ENCODE results near the gene LONRF2.

DNA sequence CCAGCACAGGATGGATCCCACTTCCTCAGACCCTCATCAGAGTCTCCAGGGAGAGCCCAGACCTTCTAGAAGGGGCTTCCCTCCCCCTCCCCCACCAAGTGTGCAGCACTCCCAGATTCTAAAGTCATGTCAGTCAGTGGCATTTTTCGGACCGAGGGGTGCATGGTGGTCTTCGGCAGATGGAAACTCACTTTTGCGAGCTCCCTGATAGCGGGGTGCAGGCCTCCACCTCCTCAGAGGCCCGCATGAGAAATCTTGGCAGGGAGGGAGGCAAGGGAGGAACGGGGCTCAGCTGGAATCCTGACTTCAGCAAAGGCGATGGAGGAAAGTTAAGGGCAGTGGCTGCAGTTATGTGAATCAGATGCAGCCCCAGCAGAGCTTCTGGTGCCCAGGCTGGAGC is 58.2 kb downstream of the LONRF2 start:
- TF ChIP-seq, protein P1, sequence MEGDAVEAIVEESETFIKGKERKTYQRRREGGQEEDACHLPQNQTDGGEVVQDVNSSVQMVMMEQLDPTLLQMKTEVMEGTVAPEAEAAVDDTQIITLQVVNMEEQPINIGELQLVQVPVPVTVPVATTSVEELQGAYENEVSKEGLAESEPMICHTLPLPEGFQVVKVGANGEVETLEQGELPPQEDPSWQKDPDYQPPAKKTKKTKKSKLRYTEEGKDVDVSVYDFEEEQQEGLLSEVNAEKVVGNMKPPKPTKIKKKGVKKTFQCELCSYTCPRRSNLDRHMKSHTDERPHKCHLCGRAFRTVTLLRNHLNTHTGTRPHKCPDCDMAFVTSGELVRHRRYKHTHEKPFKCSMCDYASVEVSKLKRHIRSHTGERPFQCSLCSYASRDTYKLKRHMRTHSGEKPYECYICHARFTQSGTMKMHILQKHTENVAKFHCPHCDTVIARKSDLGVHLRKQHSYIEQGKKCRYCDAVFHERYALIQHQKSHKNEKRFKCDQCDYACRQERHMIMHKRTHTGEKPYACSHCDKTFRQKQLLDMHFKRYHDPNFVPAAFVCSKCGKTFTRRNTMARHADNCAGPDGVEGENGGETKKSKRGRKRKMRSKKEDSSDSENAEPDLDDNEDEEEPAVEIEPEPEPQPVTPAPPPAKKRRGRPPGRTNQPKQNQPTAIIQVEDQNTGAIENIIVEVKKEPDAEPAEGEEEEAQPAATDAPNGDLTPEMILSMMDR (conservative IDR thresholded peaks at IDR 0.05; ENCODE audit: low read length), result no peak
- no peak for TF ChIP-seq EZH2phosphoT487 (IDR thresholded peaks at IDR 0.05; ENCODE audit: borderline replicate concordance)
